Activated naive CD4-positive, alpha-beta T cell treated with anti-CD3 and anti-CD28 coated beads, Interleukin-2, amount 10 ng/mL, durations not matched to agents 7 days and 5 days (primary cell): Measurements from ENCODE around the gene KLF6.

ENCODE experiments used
- CTCF ChIA-PET: fragments of 350-600 bp; sonication (Branson Sonifier 250); formaldehyde crosslinking; loops from one replicate; lab custom pipeline; 2021; ENCODE audit warnings: antibody characterized with exemption; lab: Charles Lee
- DNase-seq: peaks from one replicate; pipeline ENCODE4 v3.0.0-alpha.2; 2020
- H3K27ac Mint-ChIP-seq: one replicate; pipeline ENCODE4 v1.8.0; 2021; ENCODE audit warnings: mild to moderate bottlenecking, moderate library complexity, mixed read lengths
- H3K27me3 Mint-ChIP-seq: one replicate; pipeline ENCODE4 v1.8.0; 2021; ENCODE audit warnings: mild to moderate bottlenecking, mixed read lengths
- H3K36me3 Mint-ChIP-seq: one replicate; pipeline ENCODE4 v1.8.0; 2021; ENCODE audit warnings: mixed read lengths
- H3K4me1 Mint-ChIP-seq: one replicate; pipeline ENCODE4 v1.8.0; 2021; ENCODE audit warnings: mixed read lengths
- H3K4me3 Mint-ChIP-seq: one replicate; pipeline ENCODE4 v1.8.0; 2021; ENCODE audit warnings: mild to moderate bottlenecking, moderate library complexity, mixed read lengths
- H3K9me3 Mint-ChIP-seq: one replicate; pipeline ENCODE4 v1.8.0; 2021; ENCODE audit warnings: mixed read lengths

The KLF6 gene

GRCh38 chr10:3822541-3823330, 37.7 kb upstream of the KLF6 start:
- peaks cover 2% of the 10 kb centered on the region for H3K36me3 Mint-ChIP-seq
- no peak overlapping the region for H3K27ac Mint-ChIP-seq
- H3K9me3 Mint-ChIP-seq = no peaks in the 10 kb centered on the region
- peaks cover 3% of the 10 kb centered on the region for H3K4me1 Mint-ChIP-seq
- CTCF ChIA-PET = no interaction called here
- H3K27me3 Mint-ChIP-seq = peaks cover 3% of the 10 kb centered on the region
- no peak overlapping the region for H3K4me3 Mint-ChIP-seq
- no peak for DNase-seq

GRCh38 chr10:3820255-3820654, 35.2 kb upstream of the KLF6 start:
- CTCF ChIA-PET = no interaction called here
- H3K4me1 Mint-ChIP-seq = peaks cover 9% of the 10 kb centered on the region
- DNase-seq = no peak
- H3K4me3 Mint-ChIP-seq = no peak overlapping the region
- no peak overlapping the region for H3K27ac Mint-ChIP-seq
- H3K9me3 Mint-ChIP-seq = no peaks in the 10 kb centered on the region
- H3K27me3 Mint-ChIP-seq = peaks cover 3% of the 10 kb centered on the region
- H3K36me3 Mint-ChIP-seq = peaks cover 4% of the 10 kb centered on the region

- Mint-ChIP-seq H3K4me1 (peaks cover 38% of the 10 kb centered on the region), H3K27me3 (peaks cover 2% of the 10 kb centered on the region), H3K27ac (no peak overlapping the region), H3K4me3 (no peak overlapping the region), H3K9me3 (no peaks in the 10 kb centered on the region), H3K36me3 (peaks cover 5% of the 10 kb centered on the region)
- CTCF ChIA-PET = no interaction called here
- no peak for DNase-seq
Observed at GRCh38 chr10:3816995-3817394, 32.0 kb upstream of the KLF6 start.

- H3K36me3 Mint-ChIP-seq = peaks cover 3% of the 10 kb centered on the region
- CTCF ChIA-PET = no interaction called here
- H3K27ac Mint-ChIP-seq = peak overlapping the region; percentile 88
- no peaks in the 10 kb centered on the region for H3K27me3 Mint-ChIP-seq
- no peaks in the 10 kb centered on the region for H3K9me3 Mint-ChIP-seq
- peak; percentile 63 for DNase-seq
- peak overlapping the region; percentile 17 for H3K4me3 Mint-ChIP-seq
- H3K4me1 Mint-ChIP-seq = peaks cover 57% of the 10 kb centered on the region
Observed at GRCh38 chr10:3814838-3815220, 29.8 kb upstream of the KLF6 start.

GRCh38 chr10:3813986-3814837, 29.2 kb upstream of the KLF6 start:
- no peak for DNase-seq
- H3K4me3 Mint-ChIP-seq = no peak overlapping the region
- no peaks in the 10 kb centered on the region for H3K9me3 Mint-ChIP-seq
- peaks cover 64% of the 10 kb centered on the region for H3K4me1 Mint-ChIP-seq
- H3K36me3 Mint-ChIP-seq = peaks cover 3% of the 10 kb centered on the region
- no peaks in the 10 kb centered on the region for H3K27me3 Mint-ChIP-seq
- peak overlapping the region; percentile 88 for H3K27ac Mint-ChIP-seq
- CTCF ChIA-PET = no interaction called here

- no peaks in the 10 kb centered on the region for H3K9me3 Mint-ChIP-seq
- CTCF ChIA-PET = no interaction called here
- H3K4me3 Mint-ChIP-seq = no peak overlapping the region
- no peak for DNase-seq
- no peak overlapping the region for H3K27ac Mint-ChIP-seq
- no peaks in the 10 kb centered on the region for H3K27me3 Mint-ChIP-seq
- H3K36me3 Mint-ChIP-seq = peaks cover 3% of the 10 kb centered on the region
- H3K4me1 Mint-ChIP-seq = peaks cover 73% of the 10 kb centered on the region
Observed at GRCh38 chr10:3813267-3813666, 28.3 kb upstream of the KLF6 start.

GRCh38 chr10:3812141-3812540, 27.1 kb upstream of the KLF6 start:
- H3K27me3 Mint-ChIP-seq = no peaks in the 10 kb centered on the region
- no peaks in the 10 kb centered on the region for H3K9me3 Mint-ChIP-seq
- H3K4me3 Mint-ChIP-seq = no peak overlapping the region
- peaks cover 3% of the 10 kb centered on the region for H3K36me3 Mint-ChIP-seq
- H3K4me1 Mint-ChIP-seq = peaks cover 84% of the 10 kb centered on the region
- CTCF ChIA-PET = interaction anchor here (1.6 kb wide), 1 partner anchor 63 kb away, joined by 3 read pairs; no protein-coding TSS in a partner anchor
- no peak overlapping the region for H3K27ac Mint-ChIP-seq
- DNase-seq = no peak

GRCh38 chr10:3811291-3811870, 26.4 kb upstream of the KLF6 start:
- CTCF ChIA-PET = interaction anchor here (1.1 to 2.1 kb wide), 3 partner anchors 41 to 121 kb away, joined by 3 to 8 read pairs (median 3); no protein-coding TSS in a partner anchor
- peak; percentile 67 for DNase-seq
- H3K36me3 Mint-ChIP-seq = peaks cover 3% of the 10 kb centered on the region
- H3K4me1 Mint-ChIP-seq = peaks cover 92% of the 10 kb centered on the region
- H3K4me3 Mint-ChIP-seq = peak overlapping the region; percentile 58
- no peaks in the 10 kb centered on the region for H3K9me3 Mint-ChIP-seq
- H3K27ac Mint-ChIP-seq = no peak overlapping the region
- H3K27me3 Mint-ChIP-seq = no peaks in the 10 kb centered on the region

- DNase-seq = no peak
- Mint-ChIP-seq H3K27ac (no peak overlapping the region), H3K36me3 (no peaks in the 10 kb centered on the region), H3K9me3 (no peaks in the 10 kb centered on the region), H3K4me3 (no peak overlapping the region), H3K4me1 (peaks cover 85% of the 10 kb centered on the region), H3K27me3 (no peaks in the 10 kb centered on the region)
- CTCF ChIA-PET = interaction anchor here (2.8 kb wide), 1 partner anchor 27 kb away, joined by 6 read pairs; no protein-coding TSS in a partner anchor
Observed at GRCh38 chr10:3808689-3809199, 23.7 kb upstream of the KLF6 start.

GRCh38 chr10:3807928-3808496, 23.0 kb upstream of the KLF6 start:
- Mint-ChIP-seq H3K27ac (no peak overlapping the region), H3K4me1 (peaks cover 79% of the 10 kb centered on the region), H3K27me3 (no peaks in the 10 kb centered on the region), H3K9me3 (no peaks in the 10 kb centered on the region), H3K36me3 (no peaks in the 10 kb centered on the region), H3K4me3 (peak overlapping the region; percentile 11)
- CTCF ChIA-PET = interaction anchor here (2.8 kb wide), 1 partner anchor 26 kb away, joined by 6 read pairs; no protein-coding TSS in a partner anchor
- DNase-seq = no peak

- H3K27ac Mint-ChIP-seq = no peak overlapping the region
- H3K4me1 Mint-ChIP-seq = peaks cover 72% of the 10 kb centered on the region
- peak overlapping the region; percentile 11 for H3K4me3 Mint-ChIP-seq
- CTCF ChIA-PET = interaction anchor here (2.8 kb wide), 1 partner anchor 25 kb away, joined by 6 read pairs; no protein-coding TSS in a partner anchor
- no peaks in the 10 kb centered on the region for H3K27me3 Mint-ChIP-seq
- no peaks in the 10 kb centered on the region for H3K9me3 Mint-ChIP-seq
- DNase-seq = no peak
- no peaks in the 10 kb centered on the region for H3K36me3 Mint-ChIP-seq
Observed at GRCh38 chr10:3807211-3807927, 22.4 kb upstream of the KLF6 start.

- Mint-ChIP-seq H3K36me3 (no peaks in the 10 kb centered on the region), H3K4me3 (peak overlapping the region; percentile 13), H3K4me1 (peaks cover 65% of the 10 kb centered on the region), H3K27me3 (no peaks in the 10 kb centered on the region), H3K27ac (no peak overlapping the region), H3K9me3 (no peaks in the 10 kb centered on the region)
- CTCF ChIA-PET = no interaction called here
- no peak for DNase-seq
Observed at GRCh38 chr10:3806603-3807002, 21.6 kb upstream of the KLF6 start.

GRCh38 chr10:3805791-3806461, 20.9 kb upstream of the KLF6 start:
- Mint-ChIP-seq H3K9me3 (no peaks in the 10 kb centered on the region), H3K36me3 (no peaks in the 10 kb centered on the region), H3K27ac (no peak overlapping the region), H3K4me1 (peaks cover 63% of the 10 kb centered on the region), H3K4me3 (peak overlapping the region; percentile 51), H3K27me3 (no peaks in the 10 kb centered on the region)
- DNase-seq = peak; percentile 68
- CTCF ChIA-PET = no interaction called here
